VCaP (cell line): Measurements from ENCODE around the gene USP22.

Source experiments
- H3K27ac ChIP-seq: fragments of 450-650 bp; 2 replicates; pipeline ENCODE4 v1.5.1; 2017
- TF ChIP-seq, protein P1 (sequence below): fragments of 450-650 bp; conservative IDR thresholded peaks from 2 replicates; pipeline ENCODE4 v1.5.1; 2017; ENCODE audit warnings: mild to moderate bottlenecking, moderate library complexity

Gene USP22

DNA sequence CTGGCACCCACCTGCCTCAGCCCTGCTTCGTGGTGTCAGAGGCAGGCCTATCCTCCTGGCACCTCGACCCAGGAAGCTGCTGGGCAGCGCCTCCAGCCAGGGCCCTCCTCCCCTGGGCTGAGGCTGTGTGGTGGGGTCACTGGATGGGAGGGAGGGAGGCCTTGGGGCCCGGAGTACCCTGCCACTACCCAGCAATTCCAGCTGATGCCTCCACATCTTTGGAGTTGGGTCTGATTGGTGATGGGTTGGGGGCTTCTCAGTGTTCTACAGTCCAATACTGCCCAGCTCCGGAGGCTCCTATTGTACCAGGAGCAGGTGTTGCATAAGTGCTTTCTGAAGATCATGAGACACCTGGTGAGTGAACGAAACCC lies 48.0 kb downstream of the USP22 start:
- TF ChIP-seq, protein P1, sequence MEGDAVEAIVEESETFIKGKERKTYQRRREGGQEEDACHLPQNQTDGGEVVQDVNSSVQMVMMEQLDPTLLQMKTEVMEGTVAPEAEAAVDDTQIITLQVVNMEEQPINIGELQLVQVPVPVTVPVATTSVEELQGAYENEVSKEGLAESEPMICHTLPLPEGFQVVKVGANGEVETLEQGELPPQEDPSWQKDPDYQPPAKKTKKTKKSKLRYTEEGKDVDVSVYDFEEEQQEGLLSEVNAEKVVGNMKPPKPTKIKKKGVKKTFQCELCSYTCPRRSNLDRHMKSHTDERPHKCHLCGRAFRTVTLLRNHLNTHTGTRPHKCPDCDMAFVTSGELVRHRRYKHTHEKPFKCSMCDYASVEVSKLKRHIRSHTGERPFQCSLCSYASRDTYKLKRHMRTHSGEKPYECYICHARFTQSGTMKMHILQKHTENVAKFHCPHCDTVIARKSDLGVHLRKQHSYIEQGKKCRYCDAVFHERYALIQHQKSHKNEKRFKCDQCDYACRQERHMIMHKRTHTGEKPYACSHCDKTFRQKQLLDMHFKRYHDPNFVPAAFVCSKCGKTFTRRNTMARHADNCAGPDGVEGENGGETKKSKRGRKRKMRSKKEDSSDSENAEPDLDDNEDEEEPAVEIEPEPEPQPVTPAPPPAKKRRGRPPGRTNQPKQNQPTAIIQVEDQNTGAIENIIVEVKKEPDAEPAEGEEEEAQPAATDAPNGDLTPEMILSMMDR: no peak
- no peak overlapping the region for H3K27ac ChIP-seq

DNA sequence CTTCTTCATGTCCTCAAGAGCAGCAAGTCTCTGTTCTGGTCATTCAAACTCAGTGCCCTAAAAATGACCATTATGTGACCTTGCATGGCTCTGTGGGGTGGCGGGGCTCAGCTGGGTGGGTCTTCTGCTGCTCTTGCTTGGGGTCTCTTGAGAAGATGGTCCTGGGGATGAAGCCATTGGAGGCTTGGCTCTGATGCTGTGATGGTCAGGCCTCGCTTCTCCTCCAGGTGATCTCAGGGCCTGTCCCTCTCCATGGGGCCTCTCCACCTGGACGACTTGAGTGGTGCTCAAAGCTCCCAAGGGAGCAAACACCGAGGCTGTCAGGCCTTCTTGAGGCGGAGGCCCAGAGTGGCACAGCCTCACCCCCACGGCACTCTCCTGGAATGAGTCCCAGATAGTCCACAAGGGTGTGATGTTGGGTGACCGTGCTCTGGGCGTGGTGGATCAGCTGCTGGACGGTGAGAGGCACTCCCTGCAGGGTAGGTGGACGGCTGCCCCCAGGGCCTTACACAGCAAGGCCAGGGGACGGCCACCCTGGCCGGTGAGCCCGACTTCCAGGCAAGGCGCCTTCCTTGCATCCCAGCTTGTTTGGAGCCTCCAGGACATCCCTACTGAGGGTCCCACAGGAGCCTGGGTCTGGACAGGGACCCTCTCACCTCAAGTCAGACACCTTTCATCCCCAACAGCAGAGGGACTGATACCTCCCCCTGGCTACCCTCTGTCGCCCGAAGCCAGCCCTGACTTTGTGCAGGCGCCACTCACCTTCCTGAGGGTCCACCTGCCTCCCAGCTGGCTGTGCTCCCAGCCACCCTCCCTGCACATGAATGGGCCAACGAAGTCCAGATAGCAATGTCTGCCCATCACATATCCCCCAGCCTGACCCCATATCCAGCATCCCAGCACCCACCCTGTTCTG lies 48.7 kb downstream of the USP22 start:
- H3K27ac ChIP-seq: no peak overlapping the region
- TF ChIP-seq, protein P1: no peak

DNA sequence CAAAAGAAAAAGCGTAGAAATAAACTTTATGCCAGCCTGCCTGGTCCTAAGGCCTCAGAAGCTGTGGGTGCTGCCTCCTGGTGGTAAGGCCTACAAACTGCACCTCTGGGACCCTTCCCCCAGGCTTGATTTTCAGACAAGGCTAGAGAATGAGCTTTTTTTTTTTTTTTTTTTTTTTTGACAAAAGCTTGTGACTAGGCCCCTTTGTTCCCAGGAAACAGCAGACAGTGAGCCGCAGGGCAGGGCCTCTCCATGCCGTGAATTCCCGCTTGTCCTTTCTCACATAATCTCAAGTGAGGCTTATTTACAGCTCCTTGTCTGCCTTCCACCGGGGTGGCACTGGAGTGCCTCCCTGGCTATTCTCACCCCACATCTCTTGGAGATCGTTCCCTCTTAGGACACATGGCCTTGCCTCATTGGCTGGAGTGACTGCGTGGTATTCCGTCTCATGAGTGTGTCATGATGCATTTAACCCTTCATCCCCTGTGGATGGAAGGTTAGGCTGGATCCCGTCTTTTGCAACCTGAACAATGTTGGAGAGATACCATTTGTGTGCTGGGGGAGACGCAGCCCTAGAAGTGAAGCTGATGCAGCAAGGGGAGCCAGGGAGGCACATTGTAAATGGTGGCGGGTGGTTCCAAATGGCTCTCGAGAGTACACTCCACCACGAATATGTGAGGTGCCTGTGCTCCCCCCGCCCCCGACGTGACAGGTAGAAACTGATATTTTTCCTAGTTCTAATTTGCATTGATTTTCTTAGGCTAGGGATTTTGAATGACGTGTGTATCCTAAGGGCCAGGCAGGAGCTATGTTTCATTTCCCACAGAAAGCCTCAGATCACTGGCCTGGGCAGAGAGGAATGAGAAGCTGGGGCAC lies 49.6 kb downstream of the USP22 start:
- TF ChIP-seq, protein P1: peak; percentile 91
- H3K27ac ChIP-seq: peak overlapping the region; percentile 33; the same call in 1 of the 2 replicates

DNA sequence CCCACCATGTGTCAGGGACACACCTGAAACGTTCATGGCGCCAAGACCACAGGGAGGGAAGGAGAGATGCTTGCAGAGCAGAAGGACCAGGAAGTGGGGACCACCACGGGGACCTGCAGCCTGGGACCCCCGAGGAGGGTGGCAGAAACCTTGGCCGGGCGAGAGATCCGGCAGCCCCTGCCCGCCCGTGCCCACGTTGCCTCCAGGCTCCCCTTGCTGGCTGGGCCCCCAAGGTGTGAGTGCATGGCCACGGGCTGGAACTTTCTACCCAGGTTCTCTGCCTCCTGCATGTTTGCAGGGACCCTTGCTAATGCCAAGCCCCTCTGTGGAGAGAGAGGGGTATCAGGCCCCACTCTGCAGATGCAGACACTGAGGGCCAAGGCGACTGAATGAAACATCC lies 50.4 kb downstream of the USP22 start:
- peak overlapping the region; percentile 33; the same call in 1 of the 2 replicates for H3K27ac ChIP-seq
- TF ChIP-seq, protein P1: no peak

DNA sequence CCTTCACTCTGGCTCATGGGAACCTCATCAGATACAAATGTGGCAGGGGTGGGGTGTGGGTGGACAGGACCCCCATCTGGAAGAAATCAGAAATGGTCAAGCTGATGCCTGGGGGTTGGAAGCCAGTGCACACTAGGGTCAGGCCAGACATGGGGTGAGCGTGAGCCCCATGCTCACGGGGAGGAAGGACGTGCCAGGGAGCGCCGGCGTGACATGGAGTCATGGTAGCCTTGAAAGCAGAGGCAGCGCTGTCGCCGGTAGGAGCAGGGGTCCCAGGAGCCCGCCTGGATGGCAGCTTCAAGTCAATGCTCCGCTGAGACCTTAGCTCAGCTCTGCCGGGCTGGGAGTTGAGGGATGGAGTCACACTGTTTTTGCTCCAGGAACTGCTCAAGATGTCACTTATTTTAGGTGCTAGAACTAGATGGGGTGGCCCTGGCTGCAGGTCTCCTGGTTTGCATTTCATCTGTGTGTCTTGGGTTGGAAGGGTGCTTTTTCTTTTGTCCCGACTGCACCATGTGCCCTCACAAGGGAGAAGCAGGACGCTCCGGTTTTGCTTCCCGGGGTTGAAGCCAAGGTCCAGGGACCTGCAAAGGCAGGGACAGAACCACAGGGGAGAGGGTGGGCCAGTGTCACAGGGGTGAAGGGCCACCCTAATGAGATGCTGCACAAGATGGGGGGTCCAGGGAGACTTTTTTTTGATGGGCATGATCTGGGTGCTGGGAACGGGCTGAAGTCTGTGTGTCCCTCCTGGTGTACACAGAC lies 51.4 kb downstream of the USP22 start:
- H3K27ac ChIP-seq: no peak overlapping the region
- TF ChIP-seq, protein P1: no peak

DNA sequence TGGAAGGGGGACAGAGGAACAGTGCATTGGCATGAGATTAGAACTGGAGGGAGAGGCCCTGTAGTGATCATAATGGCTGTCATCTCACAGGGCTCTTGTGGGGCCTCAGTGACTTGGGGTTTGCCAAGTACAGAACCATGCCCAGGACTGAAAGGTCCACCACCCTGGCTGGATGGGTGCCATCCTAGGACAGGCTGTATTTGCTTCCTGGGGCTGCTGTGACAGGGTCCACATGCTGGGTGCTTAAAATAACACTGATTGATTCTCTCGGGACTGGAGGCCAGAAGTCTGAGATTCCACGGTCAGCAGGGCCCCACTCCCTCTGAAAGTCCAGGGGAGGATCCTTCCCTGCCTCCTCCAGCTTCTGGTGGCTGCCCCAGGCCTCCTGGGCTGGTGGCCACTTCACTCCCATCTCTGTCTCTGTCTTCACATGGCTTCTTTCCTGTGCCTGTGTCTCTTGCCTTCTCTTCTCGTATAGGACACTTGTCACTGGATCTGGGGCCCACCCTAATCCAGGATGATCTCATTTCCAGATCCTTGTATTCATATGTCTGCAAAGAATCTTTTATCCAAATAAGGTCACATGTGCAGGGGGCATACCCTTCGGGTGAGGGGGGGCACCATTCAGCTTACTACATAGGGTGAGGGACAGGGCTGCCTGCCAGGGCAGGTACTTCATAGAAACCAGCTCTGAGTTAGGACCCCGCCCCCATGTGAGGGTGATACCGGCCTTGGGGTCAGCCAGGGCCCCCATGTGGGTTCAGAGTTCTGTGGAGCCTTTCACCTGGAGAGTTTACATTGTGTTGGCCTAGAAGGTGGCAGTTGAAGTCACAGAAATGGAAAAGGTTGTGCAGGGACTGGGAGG lies 52.6 kb downstream of the USP22 start:
- H3K27ac ChIP-seq: no peak overlapping the region
- TF ChIP-seq, protein P1: no peak
